ENCODE data around the gene ANP32E.
"Not testable (repeated sequence)": the region's sequence is repeated elsewhere in the genome, so short reads cannot be mapped to it uniquely, and the experiment has no call there.

Gene ANP32E

GRCh38 chr1:150234566-150235293, 1.2 kb downstream of the ANP32E start:
- no peak for TF ChIP-seq CTCF (IDR thresholded peaks at IDR 0.05; ENCODE audit: unreplicated experiment in 3 of 3)
- no peak overlapping the region for H3K4me3 Mint-ChIP-seq
- H3K36me3 Mint-ChIP-seq (ENCODE audit: low read depth), result peaks cover 9% of the 10 kb centered on the region
- peak overlapping the region in 2 of 3 experiments; percentile 95 to 99 for H3K27ac Mint-ChIP-seq
- peaks cover 22% of the 10 kb centered on the region for H3K4me1 Mint-ChIP-seq
- H3K9me3 Mint-ChIP-seq, result no peaks in the 10 kb centered on the region
- H3K27me3 Mint-ChIP-seq (ENCODE audit: low read depth), result no peaks in the 10 kb centered on the region

- TF ChIP-seq CTCF (IDR thresholded peaks at IDR 0.05; ENCODE audit: unreplicated experiment in 3 of 3), result no peak
- Mint-ChIP-seq H3K36me3 (ENCODE audit: low read depth) (peaks cover 11% of the 10 kb centered on the region), H3K9me3 (no peaks in the 10 kb centered on the region), H3K27me3 (ENCODE audit: low read depth) (no peaks in the 10 kb centered on the region), H3K4me3 (no peak overlapping the region), H3K27ac (peak overlapping the region in 2 of 3 experiments; percentile 95 to 99), H3K4me1 (peaks cover 22% of the 10 kb centered on the region)
These were observed 1.7 kb downstream of the ANP32E start for GRCh38 chr1:150234309-150234565.

DNA sequence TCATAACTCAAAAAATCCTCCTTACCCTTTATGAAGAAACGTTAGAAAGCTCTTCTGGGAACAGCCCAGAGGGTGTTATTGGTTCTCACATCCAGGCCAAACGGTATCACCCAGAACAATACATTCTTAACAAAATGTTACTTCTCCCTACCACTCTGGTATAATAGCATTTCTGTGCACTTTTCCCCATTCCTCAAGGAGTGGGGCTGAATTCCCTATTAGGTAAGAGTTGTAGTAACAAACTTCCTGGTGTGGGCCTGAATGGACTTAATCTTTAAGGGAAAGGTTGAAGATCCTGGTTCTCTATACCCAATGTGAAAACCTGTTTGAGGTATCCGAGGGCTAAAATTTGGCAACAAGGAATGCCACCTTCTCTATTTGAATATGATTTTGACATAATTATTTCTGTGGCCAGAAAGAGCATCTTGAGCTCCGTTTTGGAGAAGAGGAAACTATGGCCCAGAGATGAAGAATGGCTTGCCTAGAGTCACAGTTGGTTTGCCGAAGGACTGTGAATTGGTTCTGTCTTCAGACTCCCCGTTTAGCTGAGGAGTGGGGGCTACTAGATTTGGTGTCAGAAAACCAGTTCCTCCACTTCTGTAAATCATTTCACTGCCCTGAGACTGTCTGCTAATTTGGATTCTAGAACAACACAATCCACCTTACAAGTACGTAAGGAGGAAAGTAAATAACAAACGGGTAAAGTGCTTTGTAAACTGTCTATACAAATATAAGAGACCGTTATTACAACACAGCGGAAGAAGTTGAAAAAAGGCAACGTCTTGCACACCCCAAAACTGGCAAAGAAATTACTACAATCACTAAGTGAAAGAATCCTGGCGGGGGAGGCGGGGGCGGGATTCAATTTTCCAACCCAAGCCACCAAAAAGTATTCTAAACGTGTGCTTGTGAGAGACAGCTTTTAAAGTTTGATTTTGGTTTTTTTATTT, 2.3 kb downstream of the ANP32E start:
- no peak for TF ChIP-seq CTCF (IDR thresholded peaks at IDR 0.05; ENCODE audit: unreplicated experiment in 3 of 3)
- Mint-ChIP-seq H3K27ac (peak overlapping the region in 2 of 3 experiments; percentile 95 to 99), H3K27me3 (ENCODE audit: low read depth) (no peaks in the 10 kb centered on the region), H3K36me3 (ENCODE audit: low read depth) (peaks cover 17% of the 10 kb centered on the region), H3K4me1 (peaks cover 22% of the 10 kb centered on the region), H3K9me3 (no peaks in the 10 kb centered on the region), H3K4me3 (no peak overlapping the region)

DNA sequence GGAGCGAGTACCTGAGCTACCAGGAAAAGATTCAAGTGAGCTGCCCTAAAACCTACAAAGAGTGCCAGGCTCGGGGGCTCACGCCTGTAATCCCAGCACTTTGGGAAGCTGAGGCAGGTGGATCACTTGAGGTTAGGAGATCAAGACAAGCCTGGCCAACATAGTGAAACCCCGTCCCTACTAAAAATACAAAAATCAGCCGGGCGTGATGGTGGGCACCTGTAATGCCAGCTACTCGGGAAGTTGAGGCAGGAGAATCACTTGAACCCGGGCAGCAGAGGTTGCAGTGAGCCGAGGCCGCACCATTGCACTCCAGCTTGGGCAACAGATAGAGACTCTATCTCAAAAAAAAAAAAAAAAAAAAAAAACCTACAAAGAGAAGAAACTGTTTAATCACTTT, 3.0 kb downstream of the ANP32E start:
- Mint-ChIP-seq H3K27ac (peak overlapping the region in 2 of 3 experiments; percentile 13 to 95), H3K4me3 (peak overlapping the region in 1 of 3 experiments; percentile 39), H3K4me1 (peaks cover 22% of the 10 kb centered on the region), H3K36me3 (ENCODE audit: low read depth) (peaks cover 22% of the 10 kb centered on the region)
- H3K9me3 Mint-ChIP-seq; H3K27me3 Mint-ChIP-seq (ENCODE audit: low read depth): not testable (repeated sequence)

GRCh38 chr1:150228246-150228645, 7.7 kb downstream of the ANP32E start:
- peaks cover 63% of the 10 kb centered on the region for H3K36me3 Mint-ChIP-seq (ENCODE audit: low read depth)
- H3K27me3 Mint-ChIP-seq (ENCODE audit: low read depth); H3K4me1 Mint-ChIP-seq; H3K27ac Mint-ChIP-seq; H3K4me3 Mint-ChIP-seq; H3K9me3 Mint-ChIP-seq: not testable (repeated sequence)

GRCh38 chr1:150227228-150227627, 8.7 kb downstream of the ANP32E start:
- no peaks in the 10 kb centered on the region for H3K9me3 Mint-ChIP-seq
- H3K27ac Mint-ChIP-seq, result no peak overlapping the region
- peaks cover 68% of the 10 kb centered on the region for H3K36me3 Mint-ChIP-seq (ENCODE audit: low read depth)
- no peaks in the 10 kb centered on the region for H3K27me3 Mint-ChIP-seq (ENCODE audit: low read depth)
- no peak for TF ChIP-seq CTCF (IDR thresholded peaks at IDR 0.05; ENCODE audit: unreplicated experiment in 3 of 3)
- no peaks in the 10 kb centered on the region for H3K4me1 Mint-ChIP-seq
- no peak overlapping the region for H3K4me3 Mint-ChIP-seq
